ENCODE data around the gene TMEM87A.

The TMEM87A gene

DNA sequence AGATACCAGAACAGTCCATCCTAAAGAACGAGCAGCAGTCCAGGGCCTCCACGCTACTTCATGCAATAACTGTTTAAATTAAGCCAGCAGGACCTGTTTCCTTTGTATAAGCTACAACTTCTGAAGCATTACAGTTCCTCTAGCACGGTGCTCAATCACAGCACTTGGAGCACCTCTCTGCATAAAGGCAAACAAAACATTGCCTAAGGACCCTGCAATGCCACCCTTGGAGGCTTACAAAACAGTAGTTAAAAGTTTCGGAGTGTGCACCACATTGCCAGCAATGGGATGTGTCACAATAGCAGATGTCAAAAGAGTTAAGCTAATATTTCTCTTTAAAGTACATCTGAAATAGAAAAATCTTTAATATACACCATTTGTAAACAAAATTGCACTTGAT, 62.5 kb downstream of the TMEM87A start:
- Histone ChIP-seq H4K20me1 (ENCODE audit: insufficient read depth, low read length) (no peaks in the 10 kb centered on the region), H3K4me3 (ENCODE audit: low read depth in 1 of 2, low read length in 2 of 2) (no peak overlapping the region), H3K4me2 (ENCODE audit: insufficient read depth, low read length) (no peak overlapping the region), H3K27me3 (ENCODE audit: insufficient read depth, low read length, poor library complexity) (no peaks in the 10 kb centered on the region), H3K9me3 (ENCODE audit: insufficient read depth, low read length, severe bottlenecking) (no peaks in the 10 kb centered on the region), H3K4me1 (ENCODE audit: insufficient read depth, low read length) (peaks cover 27% of the 10 kb centered on the region), H3K79me2 (ENCODE audit: insufficient read depth, low read length) (peaks cover 26% of the 10 kb centered on the region), H3K9ac (ENCODE audit: low read depth, low read length) (no peak overlapping the region), H3K27ac (ENCODE audit: low read length) (no peak overlapping the region), H3K36me3 (ENCODE audit: insufficient read depth, low read length) (peaks cover 42% of the 10 kb centered on the region), H2AFZ (ENCODE audit: low read depth, low read length) (no peak overlapping the region)
- TF ChIP-seq, protein P1, sequence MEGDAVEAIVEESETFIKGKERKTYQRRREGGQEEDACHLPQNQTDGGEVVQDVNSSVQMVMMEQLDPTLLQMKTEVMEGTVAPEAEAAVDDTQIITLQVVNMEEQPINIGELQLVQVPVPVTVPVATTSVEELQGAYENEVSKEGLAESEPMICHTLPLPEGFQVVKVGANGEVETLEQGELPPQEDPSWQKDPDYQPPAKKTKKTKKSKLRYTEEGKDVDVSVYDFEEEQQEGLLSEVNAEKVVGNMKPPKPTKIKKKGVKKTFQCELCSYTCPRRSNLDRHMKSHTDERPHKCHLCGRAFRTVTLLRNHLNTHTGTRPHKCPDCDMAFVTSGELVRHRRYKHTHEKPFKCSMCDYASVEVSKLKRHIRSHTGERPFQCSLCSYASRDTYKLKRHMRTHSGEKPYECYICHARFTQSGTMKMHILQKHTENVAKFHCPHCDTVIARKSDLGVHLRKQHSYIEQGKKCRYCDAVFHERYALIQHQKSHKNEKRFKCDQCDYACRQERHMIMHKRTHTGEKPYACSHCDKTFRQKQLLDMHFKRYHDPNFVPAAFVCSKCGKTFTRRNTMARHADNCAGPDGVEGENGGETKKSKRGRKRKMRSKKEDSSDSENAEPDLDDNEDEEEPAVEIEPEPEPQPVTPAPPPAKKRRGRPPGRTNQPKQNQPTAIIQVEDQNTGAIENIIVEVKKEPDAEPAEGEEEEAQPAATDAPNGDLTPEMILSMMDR (IDR thresholded peaks at IDR 0.05; ENCODE audit: borderline replicate concordance, extremely low read depth, low read length, poor library complexity, severe bottlenecking): no peak
- no peak for TF ChIP-seq EZH2 (IDR thresholded peaks at IDR 0.05; ENCODE audit: borderline replicate concordance, low read depth, low read length, severe bottlenecking)
- ATAC-seq (ENCODE audit: insufficient read depth, low read depth) (no peak), DNase-seq (no peak)

DNA sequence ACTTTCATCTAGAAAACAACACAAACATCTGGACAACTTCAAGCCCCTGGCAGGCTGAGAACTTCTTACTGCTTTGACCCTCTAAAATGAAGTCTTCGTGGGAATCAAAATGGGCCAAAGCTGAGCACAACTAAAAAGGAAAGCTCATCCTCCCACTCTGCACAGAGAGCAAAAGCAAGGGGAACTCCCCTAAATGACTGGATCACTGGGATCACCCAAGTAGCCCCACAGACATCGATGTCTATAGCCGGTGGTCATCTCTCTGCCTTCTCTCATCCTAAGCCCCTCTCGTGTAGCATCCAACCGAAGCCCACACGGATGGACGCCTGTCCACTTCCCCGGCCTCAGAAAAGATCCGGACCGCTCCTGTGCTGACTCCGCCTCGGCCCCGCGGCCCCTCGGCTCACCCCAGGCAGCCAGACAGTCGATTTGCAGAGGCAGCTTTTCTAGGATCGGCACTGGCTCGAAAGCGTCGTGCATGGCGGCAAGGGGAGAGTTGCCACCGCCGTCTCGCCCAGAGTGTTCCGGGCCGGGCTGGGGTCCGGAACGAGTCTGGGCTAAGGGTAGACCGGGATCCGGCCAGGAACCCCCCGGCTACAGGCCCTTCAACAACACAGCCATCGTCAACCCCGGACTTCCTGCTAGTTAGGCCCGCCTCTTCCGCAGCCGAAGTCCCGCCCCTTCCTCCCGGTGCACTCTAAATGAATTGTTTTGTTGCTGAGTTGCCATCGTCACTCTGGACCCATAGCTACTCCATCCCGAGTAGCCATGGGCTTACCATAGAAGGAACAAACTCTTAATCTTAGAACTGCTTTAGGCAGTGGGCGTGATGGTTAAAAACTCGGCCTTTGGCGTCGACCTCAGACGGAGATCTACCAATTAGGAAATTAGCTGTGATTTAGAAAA, 65.3 kb downstream of the TMEM87A start, which contains the start of gene VPS39:
VPS39 (minus strand) TSS at position 631 of the 906 bp plus-strand sequence; CDS start at position 480, 151 bp downstream.
- H3K79me2 ChIP-seq (ENCODE audit: insufficient read depth, low read length): peaks cover 43% of the 10 kb centered on the region
- H3K27me3 ChIP-seq (ENCODE audit: insufficient read depth, low read length, poor library complexity): no peaks in the 10 kb centered on the region
- peak within 1 kb of the TSS; percentile 84 for H3K4me2 ChIP-seq (ENCODE audit: insufficient read depth, low read length)
- no peaks in the 10 kb centered on the region for H3K9me3 ChIP-seq (ENCODE audit: insufficient read depth, low read length, severe bottlenecking)
- TF ChIP-seq, protein P1 (IDR thresholded peaks at IDR 0.05; ENCODE audit: borderline replicate concordance, extremely low read depth, low read length, poor library complexity, severe bottlenecking): no peak
- no peak for TF ChIP-seq EZH2 (IDR thresholded peaks at IDR 0.05; ENCODE audit: borderline replicate concordance, low read depth, low read length, severe bottlenecking)
- H3K9ac ChIP-seq (ENCODE audit: low read depth, low read length): peak within 1 kb of the TSS; percentile 92
- peak within 1 kb of the TSS; percentile 79 to 89 for H3K4me3 ChIP-seq (ENCODE audit: low read depth in 1 of 2, low read length in 2 of 2)
- DNase-seq (peak; percentile 85), ATAC-seq (ENCODE audit: insufficient read depth, low read depth) (peak; percentile 99)
- peaks cover 4% of the 10 kb centered on the region; the same call in 1 of the 2 replicates for H4K20me1 ChIP-seq (ENCODE audit: insufficient read depth, low read length)
- H3K36me3 ChIP-seq (ENCODE audit: insufficient read depth, low read length): peaks cover 25% of the 10 kb centered on the region
- peak within 1 kb of the TSS; percentile 91 for H2AFZ ChIP-seq (ENCODE audit: low read depth, low read length)
- peaks cover 32% of the 10 kb centered on the region for H3K4me1 ChIP-seq (ENCODE audit: insufficient read depth, low read length)
- peak within 1 kb of the TSS; percentile 76 for H3K27ac ChIP-seq (ENCODE audit: low read length)

- Histone ChIP-seq H3K36me3 (ENCODE audit: insufficient read depth, low read length) (peaks cover 15% of the 10 kb centered on the region), H3K4me1 (ENCODE audit: insufficient read depth, low read length) (peaks cover 32% of the 10 kb centered on the region), H3K4me2 (ENCODE audit: insufficient read depth, low read length) (peak overlapping the region; percentile 84), H3K9me3 (ENCODE audit: insufficient read depth, low read length, severe bottlenecking) (no peaks in the 10 kb centered on the region), H3K9ac (ENCODE audit: low read depth, low read length) (0 out of 2 replicates have a peak overlapping the region, but pooled peaks have one; percentile 1), H3K27me3 (ENCODE audit: insufficient read depth, low read length, poor library complexity) (no peaks in the 10 kb centered on the region), H3K27ac (ENCODE audit: low read length) (no peak overlapping the region), H3K4me3 (ENCODE audit: low read depth in 1 of 2, low read length in 2 of 2) (peak overlapping the region in 1 of 2 experiments; percentile 89; a peak in 2 of 4 replicates), H4K20me1 (ENCODE audit: insufficient read depth, low read length) (peaks cover 4% of the 10 kb centered on the region; the same call in 1 of the 2 replicates), H3K79me2 (ENCODE audit: insufficient read depth, low read length) (peaks cover 43% of the 10 kb centered on the region), H2AFZ (ENCODE audit: low read depth, low read length) (no peak overlapping the region)
- TF ChIP-seq, protein P1 (IDR thresholded peaks at IDR 0.05; ENCODE audit: borderline replicate concordance, extremely low read depth, low read length, poor library complexity, severe bottlenecking): no peak
- TF ChIP-seq EZH2 (IDR thresholded peaks at IDR 0.05; ENCODE audit: borderline replicate concordance, low read depth, low read length, severe bottlenecking): no peak
- ATAC-seq (ENCODE audit: insufficient read depth, low read depth) (no peak), DNase-seq (no peak)
These were observed 66.8 kb downstream of the TMEM87A start for GRCh38 chr15:42206406-42206805.

Measured in DND-41 (cell line).